ENCODE data around the gene CATSPERB. TPM values are rescaled to one million over a fixed set of nuclear protein-coding genes. Genes with fewer than 3 reads are reported as not detected.
"Not testable (repeated sequence)": the region's sequence is repeated elsewhere in the genome, so short reads cannot be mapped to it uniquely, and the experiment has no call there.

The CATSPERB gene
- total and polyA plus RNA-seq, 2 experiments from 2014 or later: 0.27 to 0.38 TPM

- TF ChIP-seq CTCF (conservative IDR thresholded peaks at IDR 0.05; ENCODE audit: low read depth in 2 of 2) (no peak), NANOG (IDR thresholded peaks at IDR 0.05; ENCODE audit: borderline replicate concordance) (no peak), EZH2phosphoT487 (IDR thresholded peaks at IDR 0.05; ENCODE audit: unreplicated experiment) (no peak), STAT1 (IDR thresholded peaks at IDR 0.05; ENCODE audit: unreplicated experiment) (no peak), POLR2AphosphoS5 (IDR thresholded peaks at IDR 0.05; ENCODE audit: low read depth) (no peak)
Observed at GRCh38 chr14:91607322-91608047, 124.4 kb downstream of the CATSPERB start (continued).

- no peak overlapping the region for H3K27ac ChIP-seq (ENCODE audit: low read depth)
- H3K9me2 ChIP-seq (ENCODE audit: insufficient read depth): no peaks in the 10 kb centered on the region
- H3K4me2 ChIP-seq: no peak overlapping the region
- Mint-ChIP-seq H3K27me3 (ENCODE audit: insufficient read depth, low read depth, poor library complexity) (peaks cover 2% of the 10 kb centered on the region), H3K4me1 (peaks cover 6% of the 10 kb centered on the region; the same call in 2 of the 3 replicates), H3K27ac (no peak overlapping the region), H3K4me3 (no peak overlapping the region), H3K36me3 (ENCODE audit: low read depth) (no peaks in the 10 kb centered on the region), H3K9me3 (no peaks in the 10 kb centered on the region)
- no peak overlapping the region for H3K4me3 ChIP-seq
- H3K36me3 ChIP-seq (ENCODE audit: insufficient read depth): no peaks in the 10 kb centered on the region
- ATAC-seq (no peak), DNase-seq (ENCODE audit: low spot score) (no peak)
- H2AFZ ChIP-seq: peak overlapping the region; percentile 85; the same call in 1 of the 2 replicates
- H3K79me2 ChIP-seq (replicated peaks; ENCODE audit: insufficient read depth): no peaks in the 10 kb centered on the region
- H3F3A ChIP-seq (replicated peaks; ENCODE audit: low read depth): no peaks in the 10 kb centered on the region
- H4K20me1 ChIP-seq (replicated peaks; ENCODE audit: insufficient read depth): no peaks in the 10 kb centered on the region
- no peaks in the 10 kb centered on the region for H3K27me3 ChIP-seq (ENCODE audit: insufficient read depth)
- no peak for TF ChIP-seq JUNB (IDR thresholded peaks at IDR 0.05; ENCODE audit: unreplicated experiment)
- TF ChIP-seq ZNF114 (CRISPR knock-in tag; IDR thresholded peaks at IDR 0.05): no peak
- no peak for TF ChIP-seq ETS1 (IDR thresholded peaks at IDR 0.05)
- no peak for TF ChIP-seq EZH2 (IDR thresholded peaks at IDR 0.05; ENCODE audit: low read depth, unreplicated experiment)
- no peak for TF ChIP-seq EZH2phosphoT487 (IDR thresholded peaks at IDR 0.05; ENCODE audit: unreplicated experiment)
- H3K4me1 ChIP-seq (ENCODE audit: insufficient read depth): no peaks in the 10 kb centered on the region
Observed at GRCh38 chr14:91606851-91607250, 125.0 kb downstream of the CATSPERB start.

- not testable (repeated sequence) for H3K27me3 Mint-ChIP-seq (ENCODE audit: insufficient read depth, low read depth, poor library complexity); H3K4me1 Mint-ChIP-seq; H3K36me3 ChIP-seq (ENCODE audit: insufficient read depth); H3K4me3 Mint-ChIP-seq; H4K20me1 ChIP-seq (replicated peaks; ENCODE audit: insufficient read depth); H3K27me3 ChIP-seq (ENCODE audit: insufficient read depth); H3K4me3 ChIP-seq; H3K9me2 ChIP-seq (ENCODE audit: insufficient read depth); H2AFZ ChIP-seq; H3F3A ChIP-seq (replicated peaks; ENCODE audit: low read depth); DNase-seq (ENCODE audit: low spot score); H3K4me2 ChIP-seq; H3K79me2 ChIP-seq (replicated peaks; ENCODE audit: insufficient read depth); H3K27ac ChIP-seq (ENCODE audit: low read depth); ATAC-seq; H3K36me3 Mint-ChIP-seq (ENCODE audit: low read depth); H3K27ac Mint-ChIP-seq; H3K9me3 Mint-ChIP-seq; H3K4me1 ChIP-seq (ENCODE audit: insufficient read depth)
Observed at GRCh38 chr14:91604611-91605010, 127.3 kb downstream of the CATSPERB start.

All from GM23338 (cell line).